Measurements from ENCODE around the gene EML1.

EML1 gene

GRCh38 chr14:99816217-99816616, 23.0 kb downstream of the EML1 start:
- DNase-seq (ENCODE audit: low read depth in 2 of 2) = no peak
- TF ChIP-seq CTCF (IDR thresholded peaks at IDR 0.05; ENCODE audit: low read depth, low read length) = no peak
- H3K4me3 ChIP-seq (replicated peaks in 1 of 2; ENCODE audit: low read depth in 2 of 2, low read length in 2 of 2) = no peak overlapping the region

DNA sequence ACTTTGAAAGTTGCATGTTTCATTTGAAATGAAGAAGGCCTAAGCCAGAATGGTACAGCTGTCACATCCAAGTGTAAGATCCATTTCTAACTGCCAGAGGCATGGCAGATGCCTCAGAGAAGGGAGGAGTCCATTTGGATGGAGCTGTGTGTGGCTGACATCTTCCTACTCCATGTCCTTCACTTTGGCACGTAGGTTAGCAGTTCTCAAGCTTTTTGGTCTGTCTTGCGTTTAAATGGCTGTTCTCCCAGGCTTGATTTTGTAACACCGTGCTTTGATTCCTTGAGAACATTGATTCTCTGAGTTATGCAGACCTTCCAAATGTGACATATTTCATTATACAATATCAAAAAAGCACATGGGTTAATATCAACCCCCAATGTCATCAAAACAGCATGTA, 23.4 kb downstream of the EML1 start:
- TF ChIP-seq CTCF (IDR thresholded peaks at IDR 0.05; ENCODE audit: low read depth, low read length) = no peak
- DNase-seq (ENCODE audit: low read depth in 2 of 2) = no peak
- no peak overlapping the region for H3K4me3 ChIP-seq (replicated peaks in 1 of 2; ENCODE audit: low read depth in 2 of 2, low read length in 2 of 2)

DNA sequence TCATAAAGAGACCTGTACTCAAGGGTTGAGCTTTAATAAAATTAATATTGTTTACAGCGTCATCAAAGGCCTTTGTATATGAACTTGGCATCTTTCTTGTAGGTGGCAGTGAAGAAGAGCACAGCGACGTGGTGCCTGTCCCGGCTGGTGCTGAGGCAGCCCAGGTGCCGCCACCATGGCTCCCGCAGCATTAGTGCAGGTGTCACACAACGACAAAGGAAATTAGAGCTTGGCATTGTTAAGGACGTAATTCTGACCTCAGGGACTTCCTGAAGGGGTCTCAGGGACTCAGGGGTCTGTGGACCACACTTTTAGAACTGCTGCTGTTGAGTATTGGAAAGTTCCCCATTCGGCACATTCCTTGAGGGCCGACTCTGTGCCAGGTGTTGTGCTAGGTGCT, 24.1 kb downstream of the EML1 start:
- no peak overlapping the region for H3K4me3 ChIP-seq (replicated peaks in 1 of 2; ENCODE audit: low read depth in 2 of 2, low read length in 2 of 2)
- TF ChIP-seq CTCF (IDR thresholded peaks at IDR 0.05; ENCODE audit: low read depth, low read length) = no peak
- no peak for DNase-seq (ENCODE audit: low read depth in 2 of 2)

DNA sequence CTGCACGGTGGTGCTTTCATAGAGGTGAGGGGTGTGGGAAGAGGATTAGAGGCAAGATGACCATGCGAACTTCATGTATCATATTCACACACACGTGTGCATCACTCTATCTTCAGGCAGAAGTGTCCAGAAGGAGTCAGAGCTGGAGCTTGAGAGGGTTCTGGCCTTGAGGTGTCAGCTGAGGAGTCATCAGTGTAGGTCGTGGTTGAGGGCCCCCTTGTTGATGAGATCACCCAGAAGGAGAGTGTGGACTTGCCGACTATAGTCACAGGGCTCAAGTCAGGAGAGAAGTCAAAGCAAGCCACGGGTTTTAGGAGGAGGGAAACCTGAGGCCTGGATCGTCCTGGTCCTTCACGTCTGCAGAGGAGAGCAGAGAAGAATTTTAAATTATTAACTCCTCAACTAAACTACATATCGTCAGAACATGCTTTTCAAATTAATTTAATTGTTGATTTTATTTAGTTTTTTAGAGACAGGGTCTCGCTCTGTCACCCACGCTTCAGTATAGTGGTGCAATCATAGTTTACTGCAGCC, 25.4 kb downstream of the EML1 start:
- H3K4me3 ChIP-seq (replicated peaks in 1 of 2; ENCODE audit: low read depth in 2 of 2, low read length in 2 of 2) = no peak overlapping the region
- no peak for DNase-seq (ENCODE audit: low read depth in 2 of 2)
- TF ChIP-seq CTCF (IDR thresholded peaks at IDR 0.05; ENCODE audit: low read depth, low read length) = no peak

DNA sequence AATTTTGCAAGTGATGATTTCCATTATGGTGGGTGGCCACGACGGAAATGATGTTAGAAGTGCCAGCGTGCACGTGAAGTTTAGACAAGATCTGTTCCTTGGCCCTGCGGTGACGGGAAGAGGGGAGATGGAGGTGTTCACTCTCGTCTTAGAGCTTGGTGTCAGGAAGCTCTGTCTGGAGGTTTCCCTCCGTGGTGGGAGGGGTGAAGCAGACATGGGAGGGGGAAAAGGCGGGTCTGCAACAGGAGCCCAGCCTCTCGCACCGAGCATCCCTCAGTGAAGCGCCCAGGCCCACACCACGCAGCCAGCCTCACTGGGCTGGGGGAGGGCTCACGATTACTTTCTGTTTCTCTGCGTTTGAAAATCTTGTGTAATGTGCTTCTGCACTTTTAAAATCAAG, 26.3 kb downstream of the EML1 start:
- TF ChIP-seq CTCF (IDR thresholded peaks at IDR 0.05; ENCODE audit: low read depth, low read length) = no peak
- no peak overlapping the region for H3K4me3 ChIP-seq (replicated peaks in 1 of 2; ENCODE audit: low read depth in 2 of 2, low read length in 2 of 2)
- no peak for DNase-seq (ENCODE audit: low read depth in 2 of 2)

DNA sequence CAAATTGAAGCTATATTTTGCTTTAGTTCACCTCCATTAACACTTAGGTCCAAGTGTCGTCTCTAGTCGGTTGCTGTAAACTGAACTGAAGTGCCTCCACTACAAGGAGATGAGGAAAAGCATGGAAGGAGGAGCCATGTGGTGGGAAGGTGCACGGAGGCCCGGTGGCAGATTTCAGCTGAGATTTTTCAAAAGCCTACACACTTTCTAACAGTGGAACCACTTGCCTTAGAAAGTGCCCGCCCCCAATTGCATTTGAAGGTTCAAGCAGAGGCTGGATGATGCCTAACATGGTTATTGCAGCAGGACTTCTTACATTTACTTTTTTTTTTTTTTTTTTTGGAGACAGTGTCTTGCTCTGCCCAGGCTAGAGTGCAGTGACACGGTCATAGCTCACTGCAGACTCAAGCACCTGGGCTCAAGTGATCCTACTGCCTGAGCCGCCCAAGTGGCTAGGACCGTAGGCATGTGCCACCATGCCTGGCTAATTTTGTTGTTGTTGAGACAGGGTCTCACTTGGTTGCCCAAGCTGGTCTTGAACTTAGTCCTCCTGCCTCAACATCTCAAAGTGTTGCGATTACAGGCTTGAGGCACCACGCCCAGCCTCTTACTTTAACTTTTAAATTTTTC, 27.6 kb downstream of the EML1 start:
- no peak for TF ChIP-seq CTCF (IDR thresholded peaks at IDR 0.05; ENCODE audit: low read depth, low read length)
- no peak overlapping the region for H3K4me3 ChIP-seq (replicated peaks in 1 of 2; ENCODE audit: low read depth in 2 of 2, low read length in 2 of 2)
- DNase-seq (ENCODE audit: low read depth in 2 of 2) = no peak

Data from cardiac fibroblast (primary cell).